ACHN (cell line): ENCODE results near the gene COA7.
A peak's percentile ranks its signal among the peaks of the same experiment; 100 is the strongest.
"Not testable (repeated sequence)": the region's sequence is repeated elsewhere in the genome, so short reads cannot be mapped to it uniquely, and the experiment has no call there.

Experiments used
- DNase-seq: peaks from one replicate; pipeline ENCODE4 v3.0.0-alpha.2; 2015
- in situ Hi-C: cut with HindIII; loops from 2 replicates; pipeline ENCODE4 v1.10.0; 2017; ENCODE audit warnings: low sequenced_read_pairs, low pct_ligation_motif_present, low pct_unique_long_range_greater_than_20kb

The COA7 gene

GRCh38 chr1:52707927-52708655 is 9.9 kb upstream of the COA7 start:
- DNase-seq, result peak; percentile 37
- in situ Hi-C loops, result no loop called here

- in situ Hi-C loops, result no loop called here
- DNase-seq, result no peak
Measured at GRCh38 chr1:52706941-52707926, 9.1 kb upstream of the COA7 start.

GRCh38 chr1:52706136-52706670 is 8.1 kb upstream of the COA7 start:
- in situ Hi-C loops, result no loop called here
- DNase-seq, result no peak

- in situ Hi-C loops, result no loop called here
- DNase-seq, result peak; percentile 93
Measured at GRCh38 chr1:52702886-52703787, 5.0 kb upstream of the COA7 start.

GRCh38 chr1:52695627-52696026 is 2.5 kb downstream of the COA7 start:
- in situ Hi-C loops, result no loop called here
- DNase-seq, result no peak

GRCh38 chr1:52693843-52694242 is 4.3 kb downstream of the COA7 start:
- in situ Hi-C loops, result no loop called here

GRCh38 chr1:52693351-52693750 is 4.8 kb downstream of the COA7 start:
- DNase-seq, in situ Hi-C loops: not testable (repeated sequence)

More at GRCh38 chr1:52693843-52694242, 4.3 kb downstream of the COA7 start:
- DNase-seq, result no peak

- DNase-seq, result no peak
- in situ Hi-C loops, result no loop called here
Measured at GRCh38 chr1:52692697-52693096, 5.5 kb downstream of the COA7 start.

- in situ Hi-C loops, result no loop called here
- no peak for DNase-seq
Measured at GRCh38 chr1:52691821-52692220, 6.3 kb downstream of the COA7 start.

- DNase-seq, result no peak
- in situ Hi-C loops, result no loop called here
Measured at GRCh38 chr1:52686830-52687229, 11.3 kb downstream of the COA7 start.

- peak; percentile 65 for DNase-seq
- in situ Hi-C loops, result not testable (repeated sequence)
Measured at GRCh38 chr1:52686261-52686751, 11.8 kb downstream of the COA7 start.

GRCh38 chr1:52684545-52684944 is 13.6 kb downstream of the COA7 start:
- in situ Hi-C loops, result no loop called here
- DNase-seq, result no peak

GRCh38 chr1:52683367-52683940 is 14.7 kb downstream of the COA7 start:
- in situ Hi-C loops, result no loop called here
- no peak for DNase-seq

GRCh38 chr1:52681136-52681535 is 17.0 kb downstream of the COA7 start:
- DNase-seq, result no peak
- in situ Hi-C loops, result no loop called here

- no peak for DNase-seq
- in situ Hi-C loops, result no loop called here
Measured at GRCh38 chr1:52680353-52680752, 17.8 kb downstream of the COA7 start.

GRCh38 chr1:52679498-52679897 is 18.6 kb downstream of the COA7 start:
- DNase-seq, result no peak
- in situ Hi-C loops, result no loop called here

GRCh38 chr1:52679048-52679447 is 19.1 kb downstream of the COA7 start:
- no peak for DNase-seq
- in situ Hi-C loops, result no loop called here
